Immature natural killer cell (primary cell): ENCODE results near the gene CDC16. TPM values are rescaled to one million over a fixed set of nuclear protein-coding genes. Genes with fewer than 3 reads are reported as not detected.
"Not testable (repeated sequence)": the region's sequence is repeated elsewhere in the genome, so short reads cannot be mapped to it uniquely, and the experiment has no call there.

Source experiments
- DNase-seq, 3 donors: peaks; one replicate each; pipeline ENCODE4 v3.0.0; 2022; ENCODE audit warnings: mixed read lengths in 1 of 3
- H3K27ac Mint-ChIP-seq, 6 donors: one replicate each; pipeline ENCODE4 v1.8.0; 2020; ENCODE audit warnings: mixed read lengths in 6 of 6, mild to moderate bottlenecking in 5 of 6, inconsistent platforms in 4 of 6, moderate library complexity in 3 of 6
- H3K27me3 Mint-ChIP-seq, 3 donors: one replicate each; pipeline ENCODE4 v1.8.0; 2020 to 2021; ENCODE audit warnings: low read depth in 3 of 3, mild to moderate bottlenecking in 3 of 3, mixed read lengths in 3 of 3, moderate library complexity in 3 of 3, inconsistent platforms in 1 of 3
- H3K36me3 Mint-ChIP-seq, 3 donors: one replicate each; pipeline ENCODE4 v1.8.0; 2020; ENCODE audit warnings: mixed read lengths in 3 of 3, inconsistent platforms in 2 of 3, mild to moderate bottlenecking in 2 of 3
- H3K4me1 Mint-ChIP-seq, 2 donors: one replicate each; pipeline ENCODE4 v1.8.0; 2020; ENCODE audit warnings: inconsistent platforms in 2 of 2, mild to moderate bottlenecking in 2 of 2, mixed read lengths in 2 of 2, moderate library complexity in 1 of 2
- H3K4me3 Mint-ChIP-seq, 5 donors: one replicate each; pipeline ENCODE4 v1.8.0; 2020; ENCODE audit warnings: mild to moderate bottlenecking in 5 of 5, mixed read lengths in 5 of 5, inconsistent platforms in 3 of 5, moderate library complexity in 3 of 5
- H3K9me3 Mint-ChIP-seq, 6 donors: one replicate each; pipeline ENCODE4 v1.8.0; 2020; ENCODE audit warnings: mild to moderate bottlenecking in 6 of 6, mixed read lengths in 6 of 6, inconsistent platforms in 4 of 6, moderate library complexity in 3 of 6
- polyA plus RNA-seq, 3 donors: library from polyadenylated mRNA; unstranded; fragments of 300-500 nt; fragmentation: Illumina TruSeq; gene quantifications; one replicate each; pipeline ENCODE4 v1.2.3, GENCODE V29; 2021

Gene CDC16, protein sequence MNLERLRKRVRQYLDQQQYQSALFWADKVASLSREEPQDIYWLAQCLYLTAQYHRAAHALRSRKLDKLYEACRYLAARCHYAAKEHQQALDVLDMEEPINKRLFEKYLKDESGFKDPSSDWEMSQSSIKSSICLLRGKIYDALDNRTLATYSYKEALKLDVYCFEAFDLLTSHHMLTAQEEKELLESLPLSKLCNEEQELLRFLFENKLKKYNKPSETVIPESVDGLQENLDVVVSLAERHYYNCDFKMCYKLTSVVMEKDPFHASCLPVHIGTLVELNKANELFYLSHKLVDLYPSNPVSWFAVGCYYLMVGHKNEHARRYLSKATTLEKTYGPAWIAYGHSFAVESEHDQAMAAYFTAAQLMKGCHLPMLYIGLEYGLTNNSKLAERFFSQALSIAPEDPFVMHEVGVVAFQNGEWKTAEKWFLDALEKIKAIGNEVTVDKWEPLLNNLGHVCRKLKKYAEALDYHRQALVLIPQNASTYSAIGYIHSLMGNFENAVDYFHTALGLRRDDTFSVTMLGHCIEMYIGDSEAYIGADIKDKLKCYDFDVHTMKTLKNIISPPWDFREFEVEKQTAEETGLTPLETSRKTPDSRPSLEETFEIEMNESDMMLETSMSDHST
- 10 to 100 TPM; 16.0 to 33.1 (median 30.1) TPM for polyA plus RNA-seq

DNA sequence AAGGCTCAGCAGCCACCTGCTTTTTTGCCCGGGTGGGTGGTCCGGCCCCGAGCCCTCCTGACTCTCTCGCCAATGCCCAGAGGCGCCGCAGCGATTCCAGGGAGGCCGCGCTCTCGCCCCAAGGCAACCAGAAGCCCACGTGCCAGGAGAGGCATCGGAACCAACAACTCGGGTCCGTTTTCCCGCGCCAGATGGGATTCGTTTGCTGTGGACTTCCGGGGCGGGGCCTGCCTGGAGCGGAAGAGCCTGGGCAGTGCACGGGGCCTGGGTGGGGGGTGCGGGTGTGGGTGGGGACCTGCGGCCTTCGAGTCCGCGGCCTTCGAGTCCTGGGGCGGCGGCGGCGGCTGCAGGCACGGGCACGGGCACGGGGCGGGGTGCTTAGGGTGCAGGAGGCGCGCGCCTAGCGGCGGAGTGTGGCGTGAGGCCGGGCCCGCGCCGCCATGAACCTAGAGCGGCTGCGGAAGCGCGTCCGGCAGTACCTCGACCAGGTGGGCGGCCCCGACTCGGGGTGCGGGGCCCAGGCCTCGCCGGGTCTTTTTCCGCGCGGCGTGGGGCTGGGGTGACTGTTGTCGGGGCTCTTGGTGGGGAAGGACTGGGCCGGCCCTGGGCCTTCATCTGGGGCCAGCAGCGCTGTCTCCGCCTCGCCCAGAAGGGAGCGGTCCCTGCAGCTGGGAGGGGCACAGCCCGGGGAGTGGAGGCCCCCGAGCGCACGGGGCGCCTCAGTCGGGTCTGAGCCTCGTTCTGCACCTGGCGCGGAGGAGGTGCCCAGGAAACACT, at the start of gene CDC16:
TSS of gene CDC16 (plus strand) at position 253 of the 777 bp plus-strand sequence. CDS start at position 441, 188 bp downstream.
- peaks cover 0 to 4% (median 2%) of the 10 kb centered on the region in 3 donors for H3K27me3 Mint-ChIP-seq
- H3K27ac Mint-ChIP-seq = peak within 1 kb of the TSS; percentile 75 to 92 (median 82)
- peaks cover 17 to 19% (median 18%) of the 10 kb centered on the region in 3 donors for H3K36me3 Mint-ChIP-seq
- H3K4me1 Mint-ChIP-seq = peaks cover 22 to 40% of the 10 kb centered on the region in 2 donors
- H3K4me3 Mint-ChIP-seq = peak within 1 kb of the TSS; percentile 82 to 93 (median 90)
- DNase-seq = peak; percentile 69 to 84 (median 76)
- H3K9me3 Mint-ChIP-seq = no peaks in the 10 kb centered on the region

DNA sequence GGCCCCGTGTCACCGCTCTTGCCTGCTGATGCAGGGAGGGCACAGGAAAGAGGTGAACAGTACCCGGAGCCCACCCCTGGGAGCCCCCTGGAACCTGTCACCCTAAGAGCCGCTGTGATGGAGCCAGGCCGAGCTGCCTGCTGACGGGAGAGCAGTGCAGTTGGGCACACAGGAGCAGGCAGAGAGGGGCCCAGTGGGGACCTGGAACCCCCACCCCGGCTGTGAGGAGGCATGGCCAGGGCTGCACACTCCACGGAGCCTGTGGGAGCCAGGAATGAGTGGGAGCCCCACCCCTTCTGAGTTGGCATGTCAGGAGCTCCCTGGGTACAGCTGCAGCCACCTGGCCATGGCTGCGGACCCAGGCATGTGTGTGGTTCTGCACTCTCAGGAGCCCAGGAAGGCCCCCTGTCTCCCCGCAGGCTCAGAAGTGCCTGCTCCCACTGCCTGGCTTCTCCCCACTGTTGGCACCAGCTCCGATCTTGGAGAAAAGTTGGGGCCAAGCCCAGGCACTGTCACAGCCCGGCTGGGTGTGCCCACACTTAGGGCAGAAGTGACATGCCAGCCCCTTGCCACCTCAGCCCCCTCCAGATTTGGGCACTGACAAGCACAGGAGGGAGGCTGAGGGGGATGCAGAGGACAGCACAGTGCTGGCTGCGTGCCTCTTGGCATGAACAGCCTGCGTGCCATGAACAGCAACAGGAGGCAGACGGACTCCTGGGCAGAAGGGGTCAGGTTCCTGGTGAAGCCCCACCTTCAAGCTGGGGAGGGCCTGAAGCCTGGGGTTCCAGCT, 49.3 kb upstream of the CDC16 start:
- no peak for DNase-seq
- Mint-ChIP-seq H3K4me3 (no peak overlapping the region), H3K36me3 (peaks cover 0 to 14% (median 3%) of the 10 kb centered on the region in 3 donors), H3K27ac (no peak overlapping the region), H3K9me3 (peaks cover 0 to 2% (median 0%) of the 10 kb centered on the region in 6 donors), H3K27me3 (peaks cover 4 to 8% (median 6%) of the 10 kb centered on the region in 3 donors), H3K4me1 (peaks cover 9 to 14% of the 10 kb centered on the region in 2 donors)

DNA sequence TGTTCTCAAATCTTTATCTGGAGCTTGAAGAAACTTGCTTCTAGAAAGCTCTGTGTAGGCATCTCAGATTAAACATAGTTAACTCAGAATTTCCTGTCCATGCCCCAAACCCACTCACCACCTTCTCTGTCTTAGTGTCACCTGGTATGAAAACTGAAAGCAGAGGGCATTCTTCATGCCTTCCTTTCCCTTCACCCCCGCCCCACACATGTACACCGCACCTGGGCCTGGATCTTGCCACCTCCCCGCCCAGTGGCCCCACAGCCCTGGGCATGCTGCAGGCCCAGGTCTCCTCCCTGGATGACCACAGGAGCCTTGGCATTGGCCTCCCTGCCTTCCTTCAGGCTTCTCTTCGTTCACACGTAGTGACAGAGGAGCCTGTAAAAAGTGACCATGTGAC, 39.8 kb upstream of the CDC16 start:
- H3K27ac Mint-ChIP-seq = peak overlapping the region; percentile 27 to 88 (median 82)
- peak; percentile 50 to 60 (median 52) for DNase-seq
- peak overlapping the region; percentile 36 to 69 (median 59) for H3K4me3 Mint-ChIP-seq
- peaks cover 22 to 33% of the 10 kb centered on the region in 2 donors for H3K4me1 Mint-ChIP-seq
- peaks cover 0 to 3% (median 1%) of the 10 kb centered on the region in 3 donors for H3K27me3 Mint-ChIP-seq
- peaks cover 0 to 3% (median 0%) of the 10 kb centered on the region in 3 donors for H3K36me3 Mint-ChIP-seq
- peaks cover 0 to 2% (median 0%) of the 10 kb centered on the region in 6 donors for H3K9me3 Mint-ChIP-seq

DNA sequence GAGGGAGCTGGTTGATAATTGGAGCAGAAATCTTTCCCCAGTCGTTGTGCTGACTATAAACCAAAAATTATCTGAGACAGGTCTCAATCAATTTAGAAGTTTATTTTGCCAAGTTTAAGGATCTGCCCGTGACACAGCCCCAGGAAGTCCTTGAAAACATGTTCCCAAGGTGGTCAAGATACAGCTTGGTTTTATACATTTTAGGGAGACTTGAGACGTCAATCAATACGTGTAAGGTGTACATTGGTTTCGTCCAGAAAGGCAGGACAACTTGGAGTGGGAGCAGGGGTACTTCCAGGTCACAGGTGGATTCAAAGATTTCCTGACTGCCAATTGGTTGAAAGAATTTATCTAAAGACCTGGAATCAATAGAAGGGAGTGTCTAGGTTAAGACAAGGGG, 38.1 kb upstream of the CDC16 start:
- peak overlapping the region in 2 of 6 donors; percentile 17 to 54 for H3K27ac Mint-ChIP-seq
- H3K36me3 Mint-ChIP-seq = no peaks in the 10 kb centered on the region

DNA sequence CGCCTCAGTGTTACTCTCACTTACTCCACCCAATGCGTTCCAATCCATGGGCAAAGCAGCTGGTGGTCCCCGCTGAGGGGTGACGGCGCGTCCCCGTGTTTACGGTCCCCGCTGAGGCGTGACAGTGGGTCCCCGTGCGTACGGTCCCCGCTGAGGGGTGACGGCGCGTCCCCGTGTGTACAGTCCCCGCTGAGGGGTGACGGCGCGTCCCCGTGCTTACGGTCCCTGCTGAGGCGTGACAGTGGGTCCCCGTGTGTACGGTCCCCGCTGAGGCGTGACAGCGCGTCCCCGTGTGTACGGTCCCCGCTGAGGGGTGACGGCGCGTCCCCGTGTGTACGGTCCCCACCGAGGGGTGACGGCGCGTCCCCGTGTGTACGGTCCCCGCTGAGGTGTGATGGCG, 36.1 kb upstream of the CDC16 start:
- Mint-ChIP-seq H3K4me3 (no peak overlapping the region), H3K36me3 (no peaks in the 10 kb centered on the region), H3K9me3 (peaks cover 0 to 2% (median 0%) of the 10 kb centered on the region in 6 donors), H3K27me3 (peaks cover 3 to 6% (median 5%) of the 10 kb centered on the region in 3 donors), H3K4me1 (peaks cover 26 to 36% of the 10 kb centered on the region in 2 donors), H3K27ac (no peak overlapping the region)
- no peak for DNase-seq

More for the DNA sequence above, 38.1 kb upstream of the CDC16 start:
- Mint-ChIP-seq H3K27me3 (peaks cover 3 to 6% (median 5%) of the 10 kb centered on the region in 3 donors), H3K4me3 (peak overlapping the region in 1 of 5 donors; percentile 26), H3K9me3 (peaks cover 0 to 2% (median 0%) of the 10 kb centered on the region in 6 donors), H3K4me1 (peaks cover 22 to 33% of the 10 kb centered on the region in 2 donors)
- no peak for DNase-seq

DNA sequence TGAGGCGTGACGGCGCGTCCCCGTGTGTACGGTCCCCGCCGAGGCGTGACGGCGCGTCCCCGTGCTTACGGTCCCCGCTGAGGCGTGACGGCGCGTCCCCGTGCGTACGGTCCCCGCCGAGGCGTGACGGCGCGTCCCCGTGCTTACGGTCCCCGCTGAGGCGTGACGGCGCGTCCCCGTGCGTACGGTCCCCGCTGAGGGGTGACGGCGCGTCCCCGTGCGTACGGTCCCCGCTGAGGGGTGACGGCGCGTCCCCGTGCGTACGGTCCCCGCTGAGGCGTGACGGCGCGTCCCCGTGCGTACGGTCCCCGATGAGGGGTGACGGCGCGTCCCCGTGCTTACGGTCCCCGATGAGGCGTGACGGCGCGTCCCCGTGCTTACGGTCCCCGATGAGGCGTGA, 35.2 kb upstream of the CDC16 start:
- not testable (repeated sequence) for H3K4me3 Mint-ChIP-seq, DNase-seq, H3K9me3 Mint-ChIP-seq, H3K36me3 Mint-ChIP-seq, H3K27me3 Mint-ChIP-seq, H3K27ac Mint-ChIP-seq
- H3K4me1 Mint-ChIP-seq = peaks cover 27 to 36% of the 10 kb centered on the region in 2 donors

DNA sequence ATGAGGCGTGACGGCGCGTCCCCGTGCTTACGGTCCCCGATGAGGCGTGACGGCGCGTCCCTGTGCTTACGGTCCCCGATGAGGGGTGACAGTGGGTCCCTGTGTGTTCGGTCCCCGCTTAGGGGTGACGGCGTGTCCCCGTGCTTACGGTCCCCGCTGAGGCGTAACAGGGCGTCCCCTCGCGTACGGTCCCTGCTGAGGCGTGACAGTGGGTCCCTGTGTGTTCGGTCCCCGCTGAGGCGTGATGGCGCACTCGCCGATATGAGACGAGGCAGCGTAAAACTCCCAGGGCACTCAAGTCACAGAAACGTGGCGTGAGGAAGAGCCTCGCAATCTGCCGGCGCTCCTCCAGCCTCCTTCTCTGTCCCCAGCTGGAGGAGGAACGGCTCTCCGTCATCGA, 34.7 kb upstream of the CDC16 start:
- Mint-ChIP-seq H3K9me3 (peaks cover 0 to 2% (median 0%) of the 10 kb centered on the region in 6 donors), H3K36me3 (no peaks in the 10 kb centered on the region), H3K4me3 (peak overlapping the region in 1 of 5 donors; percentile 29), H3K4me1 (peaks cover 27 to 36% of the 10 kb centered on the region in 2 donors), H3K27me3 (peaks cover 3 to 6% (median 5%) of the 10 kb centered on the region in 3 donors), H3K27ac (peak overlapping the region in 1 of 6 donors; percentile 16)
- no peak for DNase-seq

DNA sequence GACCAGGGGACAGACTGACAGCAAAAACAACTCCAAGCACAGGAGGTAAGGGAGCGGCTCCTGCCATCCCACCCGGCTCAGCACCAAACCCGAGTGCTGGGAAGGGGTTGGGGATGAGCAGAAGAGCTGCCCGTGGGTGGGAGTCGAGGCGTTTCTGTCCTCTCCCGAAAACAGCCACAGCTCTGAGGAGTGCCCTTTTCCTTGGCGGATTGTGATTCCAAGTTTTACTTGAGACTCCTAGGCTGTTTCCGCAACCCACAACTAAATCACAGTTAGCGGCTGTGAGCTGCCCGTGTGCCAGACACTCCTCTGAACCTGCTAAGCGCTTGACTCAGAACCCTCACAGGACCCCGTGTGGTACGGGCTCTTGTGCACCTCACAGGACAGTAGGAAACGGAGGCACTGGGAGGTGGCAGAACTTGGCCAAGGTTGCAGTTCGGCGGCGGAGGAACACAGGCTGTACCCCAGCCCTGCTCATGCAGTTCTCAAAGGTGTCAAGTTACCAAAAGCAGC, 34.2 kb upstream of the CDC16 start:
- Mint-ChIP-seq H3K4me3 (peak overlapping the region in 1 of 5 donors; percentile 29), H3K36me3 (no peaks in the 10 kb centered on the region), H3K4me1 (peaks cover 22 to 32% of the 10 kb centered on the region in 2 donors), H3K9me3 (peaks cover 0 to 2% (median 0%) of the 10 kb centered on the region in 6 donors), H3K27ac (peak overlapping the region in 2 of 6 donors; percentile 16 to 57), H3K27me3 (peaks cover 3 to 6% (median 5%) of the 10 kb centered on the region in 3 donors)
- DNase-seq = no peak

DNA sequence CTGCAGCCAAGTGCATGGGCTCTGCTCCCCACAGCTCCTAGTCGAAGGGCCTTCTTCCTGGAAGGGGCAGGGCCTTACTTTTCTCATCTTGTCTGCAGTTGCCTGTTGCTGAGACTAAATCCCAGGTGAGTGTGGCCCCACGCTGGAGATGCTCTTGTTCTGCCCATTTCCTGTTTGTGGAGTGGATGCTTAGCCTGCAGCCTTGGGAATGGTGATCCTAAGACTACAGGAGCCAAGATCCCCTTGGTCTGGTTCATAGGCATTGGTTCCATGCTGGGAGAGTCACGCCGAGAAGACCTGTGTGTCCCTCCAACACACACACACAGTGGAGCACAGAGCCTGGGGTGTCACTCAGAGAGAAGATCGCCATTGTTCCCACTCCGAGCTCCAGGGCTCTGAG, 32.1 kb upstream of the CDC16 start:
- DNase-seq = no peak
- peaks cover 20 to 24% of the 10 kb centered on the region in 2 donors for H3K4me1 Mint-ChIP-seq
- peaks cover 0 to 1% (median 0%) of the 10 kb centered on the region in 6 donors for H3K9me3 Mint-ChIP-seq
- peaks cover 3 to 7% (median 5%) of the 10 kb centered on the region in 3 donors for H3K27me3 Mint-ChIP-seq
- no peaks in the 10 kb centered on the region for H3K36me3 Mint-ChIP-seq
- H3K4me3 Mint-ChIP-seq = no peak overlapping the region
- no peak overlapping the region for H3K27ac Mint-ChIP-seq

DNA sequence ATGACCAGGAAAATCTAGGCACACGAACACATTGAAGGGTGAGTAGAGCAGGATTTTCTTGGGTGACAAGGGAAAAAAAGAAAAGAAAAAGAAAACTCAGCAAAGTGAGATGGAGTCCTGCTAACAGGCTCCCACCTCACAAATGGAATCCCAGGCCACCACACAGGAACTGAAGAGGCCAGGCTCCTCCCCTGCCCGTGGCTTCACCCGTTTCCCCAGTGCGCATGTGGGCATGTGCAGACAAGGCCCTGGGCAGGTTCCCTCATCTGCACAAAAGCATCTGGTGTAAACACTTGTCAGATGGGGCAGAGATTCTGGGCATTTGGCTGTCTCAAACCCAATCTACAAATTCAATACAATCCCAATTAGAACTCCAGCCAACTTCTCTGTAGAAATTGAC, 31.2 kb upstream of the CDC16 start:
- DNase-seq = no peak
- peaks cover 21 to 24% of the 10 kb centered on the region in 2 donors for H3K4me1 Mint-ChIP-seq
- no peak overlapping the region for H3K4me3 Mint-ChIP-seq
- no peak overlapping the region for H3K27ac Mint-ChIP-seq
- H3K36me3 Mint-ChIP-seq = no peaks in the 10 kb centered on the region
- peaks cover 3 to 7% (median 5%) of the 10 kb centered on the region in 3 donors for H3K27me3 Mint-ChIP-seq
- H3K9me3 Mint-ChIP-seq = peaks cover 0 to 1% (median 0%) of the 10 kb centered on the region in 6 donors

DNA sequence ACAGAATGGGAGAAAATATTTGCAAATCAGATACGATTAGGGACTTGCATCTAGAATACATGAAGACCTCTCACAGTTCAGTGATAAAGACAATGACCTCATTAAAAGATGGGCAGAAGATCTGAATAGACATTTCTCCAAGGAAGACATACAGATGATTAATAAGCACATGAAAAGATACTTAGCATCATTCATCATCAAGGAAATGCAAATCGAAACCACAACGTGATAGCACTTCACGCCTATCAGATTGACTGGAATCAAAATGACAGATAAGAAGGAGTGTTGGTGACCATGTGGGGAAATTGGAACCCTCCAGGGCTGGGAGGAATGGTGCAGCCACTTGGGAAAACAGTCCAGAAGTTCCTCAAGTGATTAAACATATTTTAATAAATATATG, 29.8 kb upstream of the CDC16 start:
- peaks cover 3 to 7% (median 5%) of the 10 kb centered on the region in 3 donors for H3K27me3 Mint-ChIP-seq
- H3K4me1 Mint-ChIP-seq = peaks cover 21 to 24% of the 10 kb centered on the region in 2 donors
- H3K36me3 Mint-ChIP-seq = no peaks in the 10 kb centered on the region
- H3K27ac Mint-ChIP-seq = peak overlapping the region in 1 of 6 donors; percentile 19
- no peak for DNase-seq
- peaks cover 0 to 1% (median 0%) of the 10 kb centered on the region in 6 donors for H3K9me3 Mint-ChIP-seq
- no peak overlapping the region for H3K4me3 Mint-ChIP-seq

DNA sequence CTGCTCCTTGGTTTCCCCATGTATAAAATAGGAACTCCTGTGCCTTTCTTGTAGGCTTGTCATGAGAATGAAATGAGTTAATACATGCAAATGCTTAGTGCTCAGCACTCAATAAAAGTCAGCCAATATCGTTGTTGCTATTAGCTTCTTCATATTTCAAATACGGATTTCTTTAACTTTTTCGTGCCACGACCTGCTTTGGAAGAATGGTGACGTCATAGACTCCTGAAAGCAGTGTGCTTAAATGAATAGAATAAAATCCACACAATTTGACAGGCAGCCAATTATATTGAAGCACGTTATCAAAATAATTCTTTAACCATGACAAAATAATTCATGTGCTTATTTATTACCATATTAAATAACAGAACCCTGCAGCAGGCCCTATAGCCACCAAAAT, 26.6 kb upstream of the CDC16 start:
- Mint-ChIP-seq H3K9me3 (peaks cover 0 to 1% (median 0%) of the 10 kb centered on the region in 6 donors), H3K36me3 (no peaks in the 10 kb centered on the region), H3K27ac (no peak overlapping the region), H3K27me3 (peaks cover 3 to 6% (median 5%) of the 10 kb centered on the region in 3 donors), H3K4me3 (no peak overlapping the region), H3K4me1 (peaks cover 20 to 24% of the 10 kb centered on the region in 2 donors)
- DNase-seq = no peak
